Activated CD8-positive, alpha-beta memory T cell treated with anti-CD3 and anti-CD28 coated beads for 4 hours (primary cell): ENCODE data around the gene SIL1.
"Not testable (repeated sequence)": the region's sequence is repeated elsewhere in the genome, so short reads cannot be mapped to it uniquely, and the experiment has no call there.

Source experiments
- DNase-seq, 2 donors: peaks; one replicate each; pipeline ENCODE4 v3.0.0-alpha.2; 2020; ENCODE audit warnings: low read depth in 2 of 2

Gene SIL1

GRCh38 chr5:139025651-139026050 lies 172.5 kb downstream of the SIL1 start:
- DNase-seq = no peak

- DNase-seq = no peak
Measured at GRCh38 chr5:139023286-139023685, 174.9 kb downstream of the SIL1 start.

GRCh38 chr5:139022528-139022927 lies 175.6 kb downstream of the SIL1 start:
- DNase-seq = no peak

- no peak for DNase-seq
Measured at GRCh38 chr5:139021346-139021745, 176.8 kb downstream of the SIL1 start.

GRCh38 chr5:139019880-139020279 lies 178.3 kb downstream of the SIL1 start:
- no peak for DNase-seq

- no peak for DNase-seq
Measured at GRCh38 chr5:139019211-139019610, 179.0 kb downstream of the SIL1 start.

GRCh38 chr5:139017624-139018023 lies 180.5 kb downstream of the SIL1 start:
- no peak for DNase-seq

GRCh38 chr5:139016186-139016585 lies 182.0 kb downstream of the SIL1 start:
- no peak for DNase-seq

- no peak for DNase-seq
Measured at GRCh38 chr5:139014726-139015125, 183.4 kb downstream of the SIL1 start.

GRCh38 chr5:139012176-139012575 lies 186.0 kb downstream of the SIL1 start:
- no peak for DNase-seq

GRCh38 chr5:139011156-139011555 lies 187.0 kb downstream of the SIL1 start:
- not testable (repeated sequence) for DNase-seq

GRCh38 chr5:139004374-139005307 lies 193.5 kb downstream of the SIL1 start:
- DNase-seq = no peak

GRCh38 chr5:138999674-139000073 lies 198.5 kb downstream of the SIL1 start:
- no peak for DNase-seq

GRCh38 chr5:138998521-138998920 lies 199.6 kb downstream of the SIL1 start:
- no peak for DNase-seq

GRCh38 chr5:138996120-138996519 lies 202.0 kb downstream of the SIL1 start:
- no peak for DNase-seq

- no peak for DNase-seq
Measured at GRCh38 chr5:138990986-138991590, 207.1 kb downstream of the SIL1 start.

- DNase-seq = no peak
Measured at GRCh38 chr5:138989720-138990119, 208.4 kb downstream of the SIL1 start.

- no peak for DNase-seq
Measured at GRCh38 chr5:138986186-138986800, 211.9 kb downstream of the SIL1 start.

- DNase-seq = no peak
Measured at GRCh38 chr5:138985683-138986082, 212.5 kb downstream of the SIL1 start.

- no peak for DNase-seq
Measured at GRCh38 chr5:138985256-138985655, 212.9 kb downstream of the SIL1 start.

GRCh38 chr5:138983984-138984383 lies 214.2 kb downstream of the SIL1 start:
- DNase-seq = no peak

GRCh38 chr5:138981586-138981985 lies 216.6 kb downstream of the SIL1 start:
- no peak for DNase-seq

GRCh38 chr5:138981131-138981530 lies 217.0 kb downstream of the SIL1 start:
- DNase-seq = no peak
